Natural killer cell treated with Interleukin-12 subunit alpha and Interleukin-12 subunit beta and Interleukin-15 and Interleukin-18, amount 100 ng/mL, for 72 hours (primary cell): ENCODE data around the gene AVPR1B. TPM values are rescaled to one million over a fixed set of nuclear protein-coding genes. Genes with fewer than 3 reads are reported as not detected.

Experiments used
- ATAC-seq, 2 donors: fragments of 150-1000 bp; cut with Tn5 transposase in 1 of 2; sonication (Bioruptor Pico), chemical (Tn5 transposase) in 1 of 2; 2 replicates each; pipeline ENCODE4 v1.10.0; 2021
- DNase-seq: peaks from one replicate; pipeline ENCODE4 v3.0.0; 2022; ENCODE audit warnings: low spot score
- H3K27ac Mint-ChIP-seq, 2 donors: 1 replicate in 1 of 2; 2 replicates in 1 of 2; pipeline ENCODE4 v1.8.0; 2022; ENCODE audit warnings: mixed read lengths in 2 of 2, mild to moderate bottlenecking in 1 of 2, moderate library complexity in 1 of 2
- H3K27me3 Mint-ChIP-seq, 2 donors: 1 replicate in 1 of 2; 2 replicates in 1 of 2; pipeline ENCODE4 v1.8.0; 2022; ENCODE audit warnings: mixed read lengths in 2 of 2
- H3K36me3 Mint-ChIP-seq: one replicate; pipeline ENCODE4 v1.8.0; 2022; ENCODE audit warnings: mixed read lengths
- H3K4me1 Mint-ChIP-seq, 2 donors: 1 replicate in 1 of 2; 2 replicates in 1 of 2; pipeline ENCODE4 v1.8.0; 2022; ENCODE audit warnings: low read depth in 2 of 2, mixed read lengths in 2 of 2, mild to moderate bottlenecking in 1 of 2
- H3K4me3 Mint-ChIP-seq: one replicate; pipeline ENCODE4 v1.8.0; 2022; ENCODE audit warnings: mixed read lengths
- H3K9me3 Mint-ChIP-seq: 2 replicates; pipeline ENCODE4 v1.8.0; 2022; ENCODE audit warnings: mixed read lengths
- total RNA-seq, 2 donors: library from RNA; stranded (reverse); gene quantifications; one replicate each; pipeline ENCODE4 v1.2.3, GENCODE V29; 2022

The AVPR1B gene
- total RNA-seq, 2 donors from 2014 or later, result not detected

DNA sequence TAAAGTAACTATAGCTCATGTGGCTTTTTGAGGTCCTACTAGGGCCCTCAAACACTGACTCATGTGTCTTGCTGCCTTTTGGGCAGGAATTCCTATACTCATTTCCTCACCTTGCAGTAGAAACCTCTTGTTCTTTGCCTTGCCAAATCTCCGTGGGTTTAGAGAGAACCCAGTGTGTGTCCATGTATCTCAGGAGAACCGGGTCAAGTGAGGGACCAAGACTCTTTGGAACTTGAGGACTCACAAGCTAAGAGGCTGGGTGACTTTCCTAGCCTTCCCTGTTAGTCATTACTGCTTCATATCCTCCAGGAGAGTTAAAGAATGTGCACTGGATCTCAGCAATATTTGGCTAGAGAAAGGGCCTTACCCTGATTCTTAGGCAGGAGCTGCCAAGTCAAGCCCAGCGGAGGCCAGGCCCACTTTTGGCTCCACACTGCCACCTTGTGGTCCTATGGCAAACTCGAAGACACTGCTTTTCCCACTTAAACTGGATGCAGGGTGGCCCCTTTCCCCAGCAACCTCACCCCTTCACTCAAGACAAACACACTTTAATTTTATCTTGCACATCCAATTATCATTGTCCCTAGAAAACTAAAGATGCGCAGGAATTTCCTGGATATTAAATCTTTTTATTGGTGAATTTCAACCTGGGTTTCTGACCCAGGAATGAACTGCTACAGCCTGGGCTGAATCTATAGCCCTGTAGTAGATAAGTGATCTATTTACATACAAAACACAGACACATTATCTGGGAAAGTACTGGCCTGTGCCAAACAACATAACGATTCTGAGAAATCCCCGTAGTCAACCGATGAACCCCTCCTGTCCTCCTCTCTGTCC lies 10.6 kb downstream of the AVPR1B start:
- DNase-seq (peak; percentile 80), ATAC-seq (peak; percentile 73 to 74)
- H3K27ac Mint-ChIP-seq, result no peak overlapping the region
- no peak overlapping the region for H3K4me3 Mint-ChIP-seq
- H3K27me3 Mint-ChIP-seq, result peaks cover 5 to 13% of the 10 kb centered on the region in 2 donors
- H3K4me1 Mint-ChIP-seq, result peaks cover 0 to 3% of the 10 kb centered on the region in 2 donors
- no peaks in the 10 kb centered on the region for H3K36me3 Mint-ChIP-seq
- H3K9me3 Mint-ChIP-seq, result no peaks in the 10 kb centered on the region

DNA sequence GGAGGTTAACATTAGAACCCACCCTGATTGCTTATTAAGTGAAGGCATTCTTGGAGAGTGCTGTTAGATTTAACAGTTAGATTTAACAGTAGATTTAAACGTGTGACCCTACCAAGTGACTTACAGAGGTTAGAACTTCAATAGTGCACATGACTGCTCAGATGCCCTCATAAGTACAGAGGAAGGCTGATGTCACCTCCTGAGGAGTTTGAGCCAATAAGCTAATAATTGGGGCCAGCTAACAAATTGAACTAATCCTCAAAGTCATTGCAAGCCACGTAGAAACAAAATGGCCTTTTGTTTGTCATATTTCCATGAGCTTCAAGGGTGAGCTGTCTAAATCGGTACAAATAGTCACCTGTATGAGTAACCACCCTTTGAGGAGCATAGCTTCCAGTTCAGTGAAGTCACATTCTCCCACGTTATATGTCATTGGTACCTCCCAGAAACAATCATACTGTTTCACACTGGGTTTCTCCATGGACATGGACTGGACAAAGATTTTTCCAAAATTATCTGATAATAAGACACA lies 11.7 kb downstream of the AVPR1B start:
- peaks cover 16 to 19% of the 10 kb centered on the region in 2 donors for H3K27me3 Mint-ChIP-seq
- H3K27ac Mint-ChIP-seq, result no peak overlapping the region
- H3K36me3 Mint-ChIP-seq, result no peaks in the 10 kb centered on the region
- no peak for DNase-seq
- ATAC-seq, result no peak
- H3K9me3 Mint-ChIP-seq, result no peaks in the 10 kb centered on the region
- peaks cover 0 to 3% of the 10 kb centered on the region in 2 donors for H3K4me1 Mint-ChIP-seq
- no peak overlapping the region for H3K4me3 Mint-ChIP-seq

DNA sequence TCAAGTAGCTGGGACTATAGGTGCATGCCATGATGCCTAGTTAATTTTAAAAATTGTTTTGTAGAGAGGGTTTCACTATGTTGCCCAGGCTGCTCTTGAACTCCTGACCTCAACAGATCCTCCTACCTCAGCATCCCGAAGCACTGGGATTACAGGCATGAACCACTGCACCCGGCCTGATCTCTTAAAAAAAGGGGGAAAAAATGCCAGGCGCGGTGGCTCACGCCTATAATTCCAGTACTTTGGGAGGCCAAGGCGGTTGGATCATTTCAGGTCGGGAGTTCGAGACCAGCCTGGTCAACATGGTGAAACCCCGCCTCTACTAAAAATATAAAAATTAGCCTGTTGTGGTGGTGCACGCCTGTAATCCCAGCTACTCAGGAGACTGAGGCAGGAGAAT lies 13.2 kb downstream of the AVPR1B start:
- H3K27me3 Mint-ChIP-seq, result peaks cover 17 to 27% of the 10 kb centered on the region in 2 donors
- ATAC-seq (no peak), DNase-seq (no peak)
- H3K4me3 Mint-ChIP-seq, result no peak overlapping the region
- no peaks in the 10 kb centered on the region for H3K36me3 Mint-ChIP-seq
- no peak overlapping the region for H3K27ac Mint-ChIP-seq
- H3K4me1 Mint-ChIP-seq, result peaks cover 0 to 3% of the 10 kb centered on the region in 2 donors
- H3K9me3 Mint-ChIP-seq, result no peaks in the 10 kb centered on the region

DNA sequence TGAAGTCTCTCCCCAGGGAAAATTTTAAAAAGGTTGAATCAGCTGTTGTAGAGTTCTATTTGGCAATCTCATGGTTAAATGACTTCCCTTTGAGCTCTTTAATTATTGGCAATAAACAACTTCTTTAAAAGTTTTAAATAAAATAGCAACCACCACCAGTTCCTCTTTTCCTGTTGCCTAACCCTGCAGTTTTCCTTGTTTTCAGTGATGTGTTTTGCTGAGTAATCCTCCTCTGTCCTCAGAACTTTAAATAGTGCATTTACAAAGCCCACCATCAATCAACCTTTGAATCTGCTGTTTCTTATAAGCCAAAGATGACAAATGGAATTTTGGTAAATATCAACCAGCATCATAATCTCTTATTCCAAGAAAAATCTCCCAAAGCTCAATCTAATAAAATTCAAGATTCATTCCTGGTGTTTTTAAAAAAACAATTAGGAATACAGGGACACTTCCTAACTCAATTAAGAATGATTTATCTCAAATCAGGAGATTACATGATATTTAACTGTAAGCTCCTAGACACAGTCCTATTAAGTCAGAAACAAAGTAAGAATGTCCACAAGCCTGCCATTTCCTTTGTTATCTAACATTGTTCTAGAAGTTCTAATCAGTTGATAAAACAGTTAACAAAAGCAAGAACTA lies 14.8 kb downstream of the AVPR1B start:
- H3K4me1 Mint-ChIP-seq, result peaks cover 0 to 3% of the 10 kb centered on the region in 2 donors
- H3K36me3 Mint-ChIP-seq, result no peaks in the 10 kb centered on the region
- no peak overlapping the region for H3K4me3 Mint-ChIP-seq
- H3K27ac Mint-ChIP-seq, result no peak overlapping the region
- ATAC-seq (no peak), DNase-seq (no peak)
- H3K27me3 Mint-ChIP-seq, result peaks cover 27 to 31% of the 10 kb centered on the region in 2 donors
- H3K9me3 Mint-ChIP-seq, result no peaks in the 10 kb centered on the region

DNA sequence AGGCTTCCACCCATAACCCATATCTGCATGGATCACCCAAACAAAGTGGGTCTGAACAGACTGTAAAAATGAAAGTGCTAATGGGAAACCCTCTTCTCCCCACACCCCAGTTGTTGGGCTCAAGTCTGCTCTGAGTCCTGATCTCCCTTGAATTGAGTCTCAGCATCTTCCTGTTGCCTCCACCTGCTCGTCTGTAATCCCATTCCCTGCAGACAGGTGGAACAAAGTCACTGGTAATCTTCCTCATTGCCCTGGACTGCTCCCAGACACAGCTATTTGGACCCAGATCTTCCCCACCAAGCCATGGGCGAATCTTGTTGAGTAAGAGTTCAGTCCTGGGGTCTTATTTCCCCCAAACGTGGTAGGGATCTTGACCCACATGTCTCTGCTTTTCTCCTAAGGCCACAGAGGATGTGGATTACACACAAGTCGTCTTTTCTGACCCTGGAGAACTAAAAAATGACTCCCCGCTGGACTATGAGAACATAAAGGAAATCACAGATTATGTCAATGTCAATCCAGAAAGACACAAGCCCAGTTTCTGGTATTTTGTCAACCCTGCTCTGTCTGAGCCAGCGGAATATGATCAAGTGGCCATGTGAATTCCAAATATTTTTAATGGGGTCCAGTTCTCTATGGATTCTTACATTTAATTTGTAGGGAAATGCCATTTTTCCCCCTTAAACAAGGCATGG lies 15.7 kb downstream of the AVPR1B start:
- Mint-ChIP-seq H3K27ac (no peak overlapping the region), H3K4me3 (no peak overlapping the region), H3K4me1 (peaks cover 0 to under 1% of the 10 kb centered on the region in 2 donors), H3K9me3 (no peaks in the 10 kb centered on the region), H3K36me3 (no peaks in the 10 kb centered on the region), H3K27me3 (peaks cover 27 to 35% of the 10 kb centered on the region in 2 donors)
- DNase-seq (no peak), ATAC-seq (no peak)

DNA sequence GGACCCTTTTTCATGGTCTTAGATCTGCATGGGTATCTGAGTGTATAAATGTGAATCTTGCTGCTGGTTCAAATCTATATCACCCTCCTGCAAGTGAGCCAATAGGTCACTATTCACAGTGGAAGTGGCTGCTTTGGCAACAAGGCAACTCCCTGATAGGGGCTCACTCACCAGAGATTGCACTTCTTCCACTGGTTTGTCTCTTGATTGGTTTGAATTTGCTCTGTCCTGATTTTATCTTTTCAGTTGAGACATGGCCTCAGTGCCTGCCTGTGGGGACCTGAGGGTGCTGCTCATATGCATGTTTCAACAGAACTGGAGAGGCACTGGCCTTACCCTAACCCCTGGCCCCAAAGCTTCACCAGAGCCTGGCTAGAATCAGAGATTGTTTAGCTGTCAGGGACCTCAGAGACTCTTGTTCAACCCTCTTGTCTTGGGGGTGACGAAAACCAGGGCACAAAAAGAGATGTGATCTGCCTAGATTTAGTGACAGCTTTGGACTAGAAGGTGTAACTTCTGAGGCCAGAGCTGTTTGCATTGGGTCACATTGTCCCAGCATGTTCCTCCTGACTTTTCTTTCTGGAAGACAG lies 16.9 kb downstream of the AVPR1B start:
- Mint-ChIP-seq H3K4me3 (no peak overlapping the region), H3K27me3 (peaks cover 27 to 37% of the 10 kb centered on the region in 2 donors), H3K4me1 (no peaks in the 10 kb centered on the region), H3K27ac (peak overlapping the region in 1 of 2 donors; percentile 15), H3K36me3 (no peaks in the 10 kb centered on the region), H3K9me3 (no peaks in the 10 kb centered on the region)
- DNase-seq (no peak), ATAC-seq (peak in 1 of 2 donors; percentile 59)

DNA sequence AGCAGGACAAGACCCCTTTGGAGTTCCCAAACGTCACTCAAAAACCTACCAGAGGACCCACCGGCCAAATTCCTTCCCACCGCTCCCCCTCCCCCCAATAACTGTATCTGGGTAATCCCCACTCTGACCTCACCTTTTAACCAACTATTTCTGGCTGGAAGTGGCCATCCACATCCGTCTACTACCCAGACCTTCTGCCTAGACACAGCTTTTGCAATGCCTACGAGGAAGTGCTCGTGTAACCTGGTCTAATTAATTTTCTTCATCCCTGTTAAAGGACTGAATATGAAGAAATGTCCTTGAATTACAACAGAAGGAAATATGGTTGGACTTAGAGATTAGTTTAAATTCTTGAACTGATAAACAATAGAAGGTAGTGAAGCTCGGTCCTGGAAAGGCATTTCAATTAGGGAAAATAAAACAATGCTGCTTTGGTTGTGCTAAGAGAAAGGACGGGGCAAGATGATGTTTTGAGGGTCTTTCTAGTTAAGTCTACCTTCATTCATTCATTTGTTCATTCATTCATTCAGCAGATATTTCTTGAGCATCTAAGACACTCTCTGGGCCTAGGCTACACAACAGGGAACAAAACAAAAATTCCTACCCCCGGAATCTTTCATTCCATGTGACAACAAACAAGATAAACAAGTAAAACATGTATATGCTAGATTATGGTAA lies 18.8 kb downstream of the AVPR1B start:
- DNase-seq (no peak), ATAC-seq (no peak)
- peak overlapping the region in 1 of 2 donors; percentile 43 for H3K27ac Mint-ChIP-seq
- H3K4me1 Mint-ChIP-seq, result no peaks in the 10 kb centered on the region
- peaks cover 34 to 38% of the 10 kb centered on the region in 2 donors for H3K27me3 Mint-ChIP-seq
- no peaks in the 10 kb centered on the region for H3K36me3 Mint-ChIP-seq
- no peaks in the 10 kb centered on the region for H3K9me3 Mint-ChIP-seq
- H3K4me3 Mint-ChIP-seq, result no peak overlapping the region

DNA sequence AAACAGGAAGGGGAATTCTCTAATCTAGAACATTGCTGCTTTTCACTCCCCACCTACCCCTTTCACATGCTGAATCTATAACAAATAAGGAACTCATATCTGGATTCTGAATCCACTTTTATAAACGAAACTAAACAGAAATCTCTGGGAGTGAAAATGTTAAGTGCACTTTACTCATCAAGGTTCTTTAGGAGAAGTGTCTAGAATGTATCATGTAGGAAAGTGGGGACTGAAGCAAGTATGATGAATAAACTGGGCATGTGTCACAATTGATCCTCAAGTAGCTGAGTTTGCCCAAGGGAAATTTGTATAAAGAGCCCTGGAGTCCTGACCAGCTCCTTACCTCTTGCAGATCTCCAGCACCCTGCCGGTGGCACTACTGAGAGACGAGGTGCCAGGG lies 19.8 kb downstream of the AVPR1B start:
- no peaks in the 10 kb centered on the region for H3K4me1 Mint-ChIP-seq
- peaks cover 34 to 35% of the 10 kb centered on the region in 2 donors for H3K27me3 Mint-ChIP-seq
- no peak overlapping the region for H3K4me3 Mint-ChIP-seq
- ATAC-seq (no peak), DNase-seq (no peak)
- H3K27ac Mint-ChIP-seq, result no peak overlapping the region
- no peaks in the 10 kb centered on the region for H3K9me3 Mint-ChIP-seq
- no peaks in the 10 kb centered on the region for H3K36me3 Mint-ChIP-seq

DNA sequence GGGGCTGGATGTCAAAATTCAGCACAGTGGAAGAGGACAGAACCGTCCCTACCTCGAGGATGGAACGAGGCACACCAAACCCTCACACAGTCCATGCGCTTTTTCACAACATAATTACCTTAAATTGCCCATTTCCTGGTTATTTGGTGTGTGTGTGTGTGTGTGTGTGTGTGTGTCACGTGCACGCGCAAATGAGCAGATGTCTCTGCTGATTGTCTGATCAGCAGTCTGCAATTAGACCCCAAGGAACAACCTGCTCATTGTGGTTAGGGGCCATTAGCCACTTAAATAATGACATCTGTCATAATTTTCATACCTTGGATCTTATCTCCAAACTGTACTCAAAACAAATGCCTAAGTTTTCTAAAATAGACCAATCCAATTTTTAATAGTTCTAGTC lies 23.2 kb downstream of the AVPR1B start:
- Mint-ChIP-seq H3K27ac (no peak overlapping the region), H3K9me3 (no peaks in the 10 kb centered on the region), H3K4me3 (no peak overlapping the region), H3K27me3 (peaks cover 14 to 28% of the 10 kb centered on the region in 2 donors), H3K36me3 (no peaks in the 10 kb centered on the region), H3K4me1 (no peaks in the 10 kb centered on the region)
- ATAC-seq (no peak), DNase-seq (no peak)

DNA sequence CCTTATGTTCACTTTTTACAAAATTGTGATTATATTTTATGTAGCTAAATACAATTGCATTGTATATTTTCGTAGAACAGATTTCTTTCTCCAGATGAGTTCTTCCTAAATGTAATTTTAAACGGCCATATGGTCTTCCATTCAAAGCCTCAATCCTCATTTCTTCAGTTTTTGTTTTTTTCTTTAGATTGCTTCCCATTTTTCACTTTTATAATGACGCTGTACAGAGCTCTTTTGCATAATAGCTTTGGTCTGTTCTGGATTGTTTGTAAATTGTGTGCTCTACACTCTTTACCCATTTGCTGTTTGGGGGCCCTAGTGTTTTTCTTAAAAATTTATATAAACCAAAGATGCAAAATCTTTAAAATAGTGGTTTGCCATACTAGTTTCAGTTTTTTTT lies 27.8 kb downstream of the AVPR1B start:
- peaks cover 7 to 19% of the 10 kb centered on the region in 2 donors for H3K27me3 Mint-ChIP-seq
- ATAC-seq, result no peak
- DNase-seq, result no peak
- H3K4me3 Mint-ChIP-seq, result no peak overlapping the region
- H3K4me1 Mint-ChIP-seq, result no peaks in the 10 kb centered on the region
- no peaks in the 10 kb centered on the region for H3K9me3 Mint-ChIP-seq
- no peak overlapping the region for H3K27ac Mint-ChIP-seq
- no peaks in the 10 kb centered on the region for H3K36me3 Mint-ChIP-seq

DNA sequence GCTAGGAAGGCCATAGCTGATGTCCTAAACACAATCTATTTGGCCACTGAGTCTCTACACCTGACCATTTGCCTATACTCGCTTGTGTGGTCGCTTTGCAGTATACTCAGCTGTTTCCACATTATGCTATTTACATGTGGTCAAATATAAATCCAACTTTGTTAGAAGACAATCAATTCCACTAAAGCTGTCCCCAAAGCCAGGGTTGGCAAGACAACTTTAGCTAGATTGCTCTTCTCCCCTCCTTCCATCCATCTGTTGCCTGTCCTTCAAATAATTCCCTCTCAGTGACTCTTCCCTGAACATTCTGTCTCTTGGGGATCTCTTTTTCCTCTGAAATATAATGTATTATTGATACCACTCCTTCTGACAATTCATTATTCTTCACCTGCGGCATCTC lies 30.1 kb downstream of the AVPR1B start:
- DNase-seq (no peak), ATAC-seq (no peak)
- Mint-ChIP-seq H3K27ac (no peak overlapping the region), H3K4me1 (no peaks in the 10 kb centered on the region), H3K27me3 (peaks cover 9 to 16% of the 10 kb centered on the region in 2 donors), H3K36me3 (no peaks in the 10 kb centered on the region), H3K4me3 (peak overlapping the region; percentile 11), H3K9me3 (no peaks in the 10 kb centered on the region)

DNA sequence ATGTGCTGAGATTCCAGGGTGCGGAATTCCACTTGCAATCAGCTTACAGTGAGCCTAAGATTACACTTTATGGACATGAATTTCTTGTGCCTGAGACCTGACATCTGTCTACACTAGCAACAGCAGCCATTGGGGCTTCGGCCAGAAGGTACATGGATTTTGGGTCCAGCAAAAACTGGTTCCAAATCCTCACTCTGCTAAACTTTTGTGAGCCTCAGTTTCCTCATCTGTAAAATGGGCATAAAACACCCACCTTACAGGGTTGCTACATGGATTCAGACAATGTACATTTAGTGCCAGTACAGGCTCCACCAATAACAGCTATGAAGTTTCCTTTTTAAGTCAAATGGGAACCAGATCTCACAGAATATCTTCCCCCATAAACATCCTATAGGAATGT lies 33.4 kb downstream of the AVPR1B start:
- no peak overlapping the region for H3K27ac Mint-ChIP-seq
- H3K36me3 Mint-ChIP-seq, result no peaks in the 10 kb centered on the region
- no peak for ATAC-seq
- no peaks in the 10 kb centered on the region for H3K9me3 Mint-ChIP-seq
- no peak for DNase-seq
- no peak overlapping the region for H3K4me3 Mint-ChIP-seq
- peaks cover 8 to 12% of the 10 kb centered on the region in 2 donors for H3K27me3 Mint-ChIP-seq
- H3K4me1 Mint-ChIP-seq, result peaks cover 0 to 6% of the 10 kb centered on the region in 2 donors
